ENCODE measurements around the gene OSTF1. TPM values are rescaled to one million over a fixed set of nuclear protein-coding genes. Genes with fewer than 3 reads are reported as not detected.

The OSTF1 gene
- total RNA-seq, 2 donors from 2014 or later, result 85.2 to 95.1 TPM

GRCh38 chr9:75112789-75113188 is 24.5 kb downstream of the OSTF1 start:
- Mint-ChIP-seq H3K27ac (peak overlapping the region; percentile 85), H3K4me1 (peaks cover 41% of the 10 kb centered on the region), H3K36me3 (ENCODE audit: low read depth) (no peaks in the 10 kb centered on the region), H3K4me3 (peak overlapping the region; percentile 65), H3K27me3 (no peaks in the 10 kb centered on the region)
- H3K9me3 ChIP-seq (ENCODE audit: control insufficient read depth, low read length, poor library complexity, severe bottlenecking), result no peaks in the 10 kb centered on the region
- ATAC-seq (no peak), DNase-seq (no peak)

GRCh38 chr9:75116306-75116705 is 28.0 kb downstream of the OSTF1 start:
- no peaks in the 10 kb centered on the region for H3K27me3 Mint-ChIP-seq
- peaks cover 42% of the 10 kb centered on the region for H3K4me1 Mint-ChIP-seq
- ATAC-seq (no peak), DNase-seq (no peak)
- H3K27ac Mint-ChIP-seq, result peak overlapping the region; percentile 12
- H3K9me3 ChIP-seq (ENCODE audit: control insufficient read depth, low read length, poor library complexity, severe bottlenecking), result no peaks in the 10 kb centered on the region
- peaks cover 8% of the 10 kb centered on the region for H3K36me3 Mint-ChIP-seq (ENCODE audit: low read depth)
- no peak overlapping the region for H3K4me3 Mint-ChIP-seq

- DNase-seq, result no peak
- peak overlapping the region; percentile 12 for H3K27ac Mint-ChIP-seq
- no peak overlapping the region for H3K4me3 Mint-ChIP-seq
- peaks cover 8% of the 10 kb centered on the region for H3K36me3 Mint-ChIP-seq (ENCODE audit: low read depth)
- H3K27me3 Mint-ChIP-seq, result no peaks in the 10 kb centered on the region
- H3K4me1 Mint-ChIP-seq, result peaks cover 41% of the 10 kb centered on the region
- H3K9me3 ChIP-seq (ENCODE audit: control insufficient read depth, low read length, poor library complexity, severe bottlenecking), result no peaks in the 10 kb centered on the region
- no peak for ATAC-seq
Observed at GRCh38 chr9:75117564-75117963, 29.2 kb downstream of the OSTF1 start.

- H3K4me1 Mint-ChIP-seq, result peaks cover 35% of the 10 kb centered on the region
- H3K36me3 Mint-ChIP-seq (ENCODE audit: low read depth), result peaks cover 12% of the 10 kb centered on the region
- H3K27me3 Mint-ChIP-seq, result no peaks in the 10 kb centered on the region
- no peaks in the 10 kb centered on the region for H3K9me3 ChIP-seq (ENCODE audit: control insufficient read depth, low read length, poor library complexity, severe bottlenecking)
- peak overlapping the region; percentile 73 for H3K27ac Mint-ChIP-seq
- DNase-seq (no peak), ATAC-seq (no peak)
- H3K4me3 Mint-ChIP-seq, result peak overlapping the region; percentile 46
Observed at GRCh38 chr9:75120686-75121085, 32.4 kb downstream of the OSTF1 start.

- Mint-ChIP-seq H3K36me3 (ENCODE audit: low read depth) (peaks cover 12% of the 10 kb centered on the region), H3K4me1 (peaks cover 32% of the 10 kb centered on the region), H3K27ac (peak overlapping the region; percentile 59), H3K4me3 (no peak overlapping the region), H3K27me3 (no peaks in the 10 kb centered on the region)
- ATAC-seq (no peak), DNase-seq (no peak)
- no peaks in the 10 kb centered on the region for H3K9me3 ChIP-seq (ENCODE audit: control insufficient read depth, low read length, poor library complexity, severe bottlenecking)
Observed at GRCh38 chr9:75121914-75122558, 33.7 kb downstream of the OSTF1 start.

GRCh38 chr9:75123696-75124095 is 35.4 kb downstream of the OSTF1 start:
- ATAC-seq (no peak), DNase-seq (no peak)
- Mint-ChIP-seq H3K4me1 (peaks cover 33% of the 10 kb centered on the region), H3K27ac (no peak overlapping the region), H3K36me3 (ENCODE audit: low read depth) (peaks cover 8% of the 10 kb centered on the region), H3K27me3 (no peaks in the 10 kb centered on the region), H3K4me3 (no peak overlapping the region)
- no peaks in the 10 kb centered on the region for H3K9me3 ChIP-seq (ENCODE audit: control insufficient read depth, low read length, poor library complexity, severe bottlenecking)

GRCh38 chr9:75128535-75128934 is 40.2 kb downstream of the OSTF1 start:
- Mint-ChIP-seq H3K27ac (peak overlapping the region; percentile 84), H3K36me3 (ENCODE audit: low read depth) (peaks cover 15% of the 10 kb centered on the region), H3K27me3 (no peaks in the 10 kb centered on the region), H3K4me1 (peaks cover 42% of the 10 kb centered on the region), H3K4me3 (no peak overlapping the region)
- ATAC-seq (peak; percentile 35), DNase-seq (no peak)
- no peaks in the 10 kb centered on the region for H3K9me3 ChIP-seq (ENCODE audit: control insufficient read depth, low read length, poor library complexity, severe bottlenecking)

- H3K4me1 Mint-ChIP-seq, result peaks cover 37% of the 10 kb centered on the region
- no peaks in the 10 kb centered on the region for H3K9me3 ChIP-seq (ENCODE audit: control insufficient read depth, low read length, poor library complexity, severe bottlenecking)
Observed at GRCh38 chr9:75130172-75130571, 41.9 kb downstream of the OSTF1 start.

GRCh38 chr9:75130621-75131230 is 42.4 kb downstream of the OSTF1 start:
- peak overlapping the region; percentile 83 for H3K27ac Mint-ChIP-seq

More at GRCh38 chr9:75130172-75130571, 41.9 kb downstream of the OSTF1 start:
- no peaks in the 10 kb centered on the region for H3K27me3 Mint-ChIP-seq
- H3K4me3 Mint-ChIP-seq, result no peak overlapping the region
- H3K27ac Mint-ChIP-seq, result peak overlapping the region; percentile 84
- peaks cover 18% of the 10 kb centered on the region for H3K36me3 Mint-ChIP-seq (ENCODE audit: low read depth)
- no peak for DNase-seq
- no peak for ATAC-seq

GRCh38 chr9:75131700-75132099 is 43.4 kb downstream of the OSTF1 start:
- ATAC-seq (no peak), DNase-seq (no peak)
- peaks cover 20% of the 10 kb centered on the region for H3K36me3 Mint-ChIP-seq (ENCODE audit: low read depth)
- H3K9me3 ChIP-seq (ENCODE audit: control insufficient read depth, low read length, poor library complexity, severe bottlenecking), result no peaks in the 10 kb centered on the region
- H3K4me3 Mint-ChIP-seq, result peak overlapping the region; percentile 63
- peak overlapping the region; percentile 83 for H3K27ac Mint-ChIP-seq
- H3K27me3 Mint-ChIP-seq, result no peaks in the 10 kb centered on the region
- H3K4me1 Mint-ChIP-seq, result peaks cover 42% of the 10 kb centered on the region

More at GRCh38 chr9:75130621-75131230, 42.4 kb downstream of the OSTF1 start:
- Mint-ChIP-seq H3K4me1 (peaks cover 41% of the 10 kb centered on the region), H3K4me3 (no peak overlapping the region), H3K27me3 (no peaks in the 10 kb centered on the region), H3K36me3 (ENCODE audit: low read depth) (peaks cover 20% of the 10 kb centered on the region)
- ATAC-seq, result no peak
- DNase-seq, result no peak
- H3K9me3 ChIP-seq (ENCODE audit: control insufficient read depth, low read length, poor library complexity, severe bottlenecking), result no peaks in the 10 kb centered on the region

- DNase-seq, result no peak
- Mint-ChIP-seq H3K27me3 (no peaks in the 10 kb centered on the region), H3K36me3 (ENCODE audit: low read depth) (peaks cover 21% of the 10 kb centered on the region), H3K4me3 (peak overlapping the region; percentile 63), H3K27ac (peak overlapping the region; percentile 83), H3K4me1 (peaks cover 47% of the 10 kb centered on the region)
- no peaks in the 10 kb centered on the region for H3K9me3 ChIP-seq (ENCODE audit: control insufficient read depth, low read length, poor library complexity, severe bottlenecking)
- no peak for ATAC-seq
Observed at GRCh38 chr9:75132244-75132643, 43.9 kb downstream of the OSTF1 start.

- H3K4me1 Mint-ChIP-seq, result peaks cover 50% of the 10 kb centered on the region
Observed at GRCh38 chr9:75133396-75133795, 45.1 kb downstream of the OSTF1 start.

GRCh38 chr9:75134495-75134894 is 46.2 kb downstream of the OSTF1 start:
- peaks cover 52% of the 10 kb centered on the region for H3K4me1 Mint-ChIP-seq
- H3K9me3 ChIP-seq (ENCODE audit: control insufficient read depth, low read length, poor library complexity, severe bottlenecking), result no peaks in the 10 kb centered on the region
- peak overlapping the region; percentile 49 for H3K4me3 Mint-ChIP-seq
- ATAC-seq, result no peak
- DNase-seq, result no peak
- H3K36me3 Mint-ChIP-seq (ENCODE audit: low read depth), result peaks cover 20% of the 10 kb centered on the region
- H3K27ac Mint-ChIP-seq, result peak overlapping the region; percentile 89
- H3K27me3 Mint-ChIP-seq, result no peaks in the 10 kb centered on the region

More at GRCh38 chr9:75133396-75133795, 45.1 kb downstream of the OSTF1 start:
- no peak for ATAC-seq
- Mint-ChIP-seq H3K27ac (peak overlapping the region; percentile 83), H3K27me3 (no peaks in the 10 kb centered on the region), H3K4me3 (no peak overlapping the region), H3K36me3 (ENCODE audit: low read depth) (peaks cover 20% of the 10 kb centered on the region)
- no peaks in the 10 kb centered on the region for H3K9me3 ChIP-seq (ENCODE audit: control insufficient read depth, low read length, poor library complexity, severe bottlenecking)
- DNase-seq, result no peak

Data from T-helper 17 cell (primary cell).